A673 (cell line): Measurements from ENCODE around the gene ADGRD1.

Experiments
- CTCF ChIP-seq: fragments of 300-800, 200-600 bp; sonication (generic); conservative IDR thresholded peaks from 2 replicates; pipeline ENCODE4 v1.5.1; 2017; ENCODE audit warnings: low read depth, mild to moderate bottlenecking, antibody characterized with exemption, low read length, moderate library complexity, mixed read lengths
- EZH2 ChIP-seq: fragments of 200-600 bp; sonication (generic); IDR thresholded peaks from 2 replicates; pipeline ENCODE4 v1.6.1; 2017; ENCODE audit warnings: borderline replicate concordance, low read depth, mild to moderate bottlenecking, mixed read lengths, antibody characterized with exemption, low read length; ENCODE audit not compliant: poor library complexity, severe bottlenecking

- no peak for TF ChIP-seq CTCF
- no peak for TF ChIP-seq EZH2
These were observed 81.6 kb downstream of the ADGRD1 start for GRCh38 chr12:131035245-131035681.
